Neuron (in vitro differentiated cells): ENCODE results near the gene GPC5.

Source experiments
- H2AFZ ChIP-seq: one replicate; pipeline ENCODE4 v1.6.1; 2013; ENCODE audit warnings: low read depth, mild to moderate bottlenecking, inconsistent platforms, low read length, moderate library complexity
- H3K27me3 ChIP-seq: one replicate; pipeline ENCODE4 v1.6.1; 2013; ENCODE audit warnings: low read length; ENCODE audit not compliant: insufficient read depth
- H3K36me3 ChIP-seq: one replicate; pipeline ENCODE4 v1.6.1; 2013; ENCODE audit warnings: low read length; ENCODE audit not compliant: insufficient read depth
- H3K4me1 ChIP-seq: one replicate; pipeline ENCODE4 v1.6.1; 2013; ENCODE audit warnings: low read length; ENCODE audit not compliant: insufficient read depth
- H3K4me3 ChIP-seq: 2 replicates; pipeline ENCODE4 v1.5.1; 2013; ENCODE audit warnings: mild to moderate bottlenecking, low read length, moderate library complexity
- H3K9me3 ChIP-seq: one replicate; pipeline ENCODE4 v1.6.1; 2013; ENCODE audit warnings: low read length

The GPC5 gene

DNA sequence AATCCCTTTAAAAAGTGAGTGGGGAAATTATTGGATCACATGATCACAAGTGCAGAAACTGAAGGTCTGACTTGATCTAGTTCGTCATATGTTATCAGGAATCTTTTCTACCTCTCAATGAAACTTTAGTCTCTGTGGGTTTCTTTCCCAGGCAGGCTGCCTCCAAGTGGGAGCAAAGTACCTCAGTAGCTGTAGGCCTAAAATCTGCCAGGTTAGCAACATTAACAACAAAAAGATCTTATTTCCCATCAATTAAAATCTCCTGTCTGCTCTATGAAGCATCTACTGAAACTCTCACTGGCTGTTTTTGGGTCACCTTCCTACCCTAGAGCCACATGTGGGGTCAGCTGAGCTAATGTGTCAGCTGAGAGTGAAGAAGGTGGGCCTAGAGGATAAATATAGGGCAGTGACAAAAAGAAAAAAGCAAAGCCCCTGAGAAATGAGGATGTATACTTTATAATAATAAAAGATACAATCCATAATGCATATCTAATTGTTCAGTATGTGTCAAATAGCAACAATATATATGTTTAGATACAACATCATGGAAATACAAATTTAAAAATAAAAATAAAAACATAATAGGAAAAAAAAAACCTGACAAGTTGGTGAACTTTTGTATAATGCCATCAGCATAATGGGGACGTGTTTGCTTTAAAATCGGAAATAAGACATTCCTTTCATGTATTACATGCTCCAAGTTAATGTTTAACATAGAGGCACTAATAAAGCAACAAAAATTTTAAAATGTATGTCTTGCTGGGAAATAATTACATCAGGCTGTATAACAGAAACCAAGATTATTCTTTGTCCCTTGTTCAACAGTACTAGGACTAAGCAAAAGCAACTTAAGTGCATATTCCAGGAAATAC lies 141.1 kb downstream of the GPC5 start:
- Histone ChIP-seq H3K36me3 (no peaks in the 10 kb centered on the region), H3K9me3 (no peaks in the 10 kb centered on the region), H3K4me3 (no peak overlapping the region), H3K4me1 (peaks cover 6% of the 10 kb centered on the region), H2AFZ (no peak overlapping the region), H3K27me3 (no peaks in the 10 kb centered on the region)

DNA sequence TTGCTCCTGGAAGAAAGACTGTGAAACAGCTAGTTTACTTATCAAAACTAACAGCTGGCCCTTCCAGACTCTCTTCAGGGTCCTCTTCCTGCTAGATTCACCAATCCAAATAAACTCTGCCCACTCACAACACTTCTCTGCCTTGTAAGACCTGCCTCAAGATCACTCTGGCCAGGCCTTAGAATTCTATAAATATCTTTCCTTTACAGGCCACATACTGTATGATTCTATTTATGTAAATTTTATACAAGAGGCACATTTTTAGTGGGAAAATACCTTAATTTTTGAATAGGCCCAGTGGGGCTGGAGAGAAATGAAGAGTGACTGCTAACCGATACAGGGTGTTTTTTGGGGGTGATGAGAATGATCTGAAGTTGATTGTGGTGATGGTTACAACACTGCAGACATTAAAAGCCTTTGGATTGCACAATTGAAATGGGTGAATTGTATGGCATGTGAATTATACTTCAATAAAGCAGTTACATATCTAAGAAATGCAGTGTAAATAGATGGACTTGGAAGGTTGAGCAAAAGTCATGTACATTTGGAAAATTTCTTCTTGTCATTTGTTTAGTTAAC lies 141.8 kb downstream of the GPC5 start:
- Histone ChIP-seq H3K4me3 (no peak overlapping the region), H3K27me3 (no peaks in the 10 kb centered on the region), H3K9me3 (no peaks in the 10 kb centered on the region), H3K4me1 (peaks cover 6% of the 10 kb centered on the region), H3K36me3 (no peaks in the 10 kb centered on the region), H2AFZ (no peak overlapping the region)

DNA sequence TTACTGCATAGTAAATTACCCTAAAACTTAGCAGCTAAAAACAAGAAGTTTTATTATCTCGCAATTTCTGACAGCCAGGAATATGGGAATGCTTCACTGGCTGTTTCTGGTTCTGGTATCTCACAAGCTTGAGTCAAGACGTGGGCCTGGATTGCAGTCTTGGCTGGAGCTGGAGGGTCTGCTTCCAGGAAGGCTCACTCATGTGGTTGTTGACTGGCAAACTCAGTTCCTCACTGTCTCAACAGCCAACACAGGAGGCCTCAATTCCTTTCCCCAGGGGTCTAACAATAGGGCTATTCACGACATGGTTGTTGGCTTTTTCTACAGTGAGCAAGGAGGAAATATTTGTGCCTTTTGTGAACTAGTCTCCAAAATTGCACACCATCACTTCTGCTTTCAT lies 146.3 kb downstream of the GPC5 start:
- Histone ChIP-seq H3K4me1 (peaks cover 6% of the 10 kb centered on the region), H3K9me3 (no peaks in the 10 kb centered on the region), H3K4me3 (peak overlapping the region; percentile 32), H3K27me3 (no peaks in the 10 kb centered on the region), H2AFZ (peak overlapping the region; percentile 86), H3K36me3 (no peaks in the 10 kb centered on the region)

DNA sequence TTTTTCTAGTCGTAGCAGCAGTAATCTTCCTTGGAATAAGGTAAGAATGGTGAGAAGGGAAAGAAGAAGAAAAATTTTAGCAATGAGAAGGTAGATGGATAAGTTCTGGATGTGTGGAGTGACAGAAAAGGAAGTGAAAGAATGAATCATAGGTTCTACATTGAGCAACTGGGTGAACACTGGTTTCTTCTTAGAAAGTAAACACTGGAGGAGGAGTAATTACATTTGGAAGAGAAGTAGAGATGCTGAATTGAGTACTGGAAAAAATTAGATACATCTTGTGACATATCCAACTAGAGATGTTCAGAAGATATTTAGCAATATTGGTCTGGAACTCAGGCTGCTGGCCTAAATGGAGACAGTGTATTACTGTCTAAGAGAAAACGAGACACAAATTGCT lies 148.5 kb downstream of the GPC5 start:
- H3K4me3 ChIP-seq, result no peak overlapping the region
- peaks cover 6% of the 10 kb centered on the region for H3K4me1 ChIP-seq
- H3K27me3 ChIP-seq, result no peaks in the 10 kb centered on the region
- H3K9me3 ChIP-seq, result no peaks in the 10 kb centered on the region
- H2AFZ ChIP-seq, result no peak overlapping the region
- no peaks in the 10 kb centered on the region for H3K36me3 ChIP-seq

DNA sequence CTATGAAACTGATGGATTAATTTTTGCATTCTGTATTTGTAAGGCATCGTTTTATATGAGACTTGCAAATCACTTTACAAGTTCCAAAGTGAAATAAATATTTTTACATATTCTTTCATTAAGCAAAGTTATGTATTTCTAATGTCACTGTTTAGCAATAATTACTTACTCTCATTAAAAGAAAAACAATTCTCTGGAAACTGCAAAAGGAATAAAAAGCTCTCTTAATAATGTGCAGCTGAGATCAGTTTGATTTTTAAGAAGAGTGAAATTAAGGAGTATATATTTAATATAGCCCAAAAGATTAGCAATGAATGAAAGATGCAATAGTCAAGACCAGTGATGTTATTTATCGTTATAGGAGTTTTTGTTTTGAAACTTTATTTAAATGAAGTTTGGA lies 155.2 kb downstream of the GPC5 start:
- no peaks in the 10 kb centered on the region for H3K36me3 ChIP-seq
- H2AFZ ChIP-seq, result no peak overlapping the region
- H3K4me3 ChIP-seq, result no peak overlapping the region
- no peaks in the 10 kb centered on the region for H3K4me1 ChIP-seq
- no peaks in the 10 kb centered on the region for H3K9me3 ChIP-seq
- H3K27me3 ChIP-seq, result no peaks in the 10 kb centered on the region

DNA sequence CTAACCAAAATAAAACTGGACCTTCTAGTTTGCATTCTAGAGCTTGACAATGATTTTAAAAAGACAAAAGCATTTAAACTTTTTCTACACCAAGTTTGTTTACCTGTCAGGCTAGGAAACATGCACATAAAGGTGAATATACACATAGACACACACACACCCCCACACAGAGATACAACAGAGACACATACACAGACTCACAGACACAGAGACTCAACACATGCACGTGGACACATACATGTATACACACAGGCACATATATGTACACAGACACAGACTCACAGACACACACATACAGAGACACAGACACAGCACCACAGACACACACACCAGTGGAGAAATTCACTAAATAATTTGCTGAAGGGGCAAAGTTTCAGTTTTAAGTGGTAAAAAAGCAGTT lies 155.7 kb downstream of the GPC5 start:
- no peak overlapping the region for H2AFZ ChIP-seq
- H3K27me3 ChIP-seq, result no peaks in the 10 kb centered on the region
- H3K36me3 ChIP-seq, result no peaks in the 10 kb centered on the region
- H3K9me3 ChIP-seq, result no peaks in the 10 kb centered on the region
- H3K4me1 ChIP-seq, result no peaks in the 10 kb centered on the region
- H3K4me3 ChIP-seq, result no peak overlapping the region

DNA sequence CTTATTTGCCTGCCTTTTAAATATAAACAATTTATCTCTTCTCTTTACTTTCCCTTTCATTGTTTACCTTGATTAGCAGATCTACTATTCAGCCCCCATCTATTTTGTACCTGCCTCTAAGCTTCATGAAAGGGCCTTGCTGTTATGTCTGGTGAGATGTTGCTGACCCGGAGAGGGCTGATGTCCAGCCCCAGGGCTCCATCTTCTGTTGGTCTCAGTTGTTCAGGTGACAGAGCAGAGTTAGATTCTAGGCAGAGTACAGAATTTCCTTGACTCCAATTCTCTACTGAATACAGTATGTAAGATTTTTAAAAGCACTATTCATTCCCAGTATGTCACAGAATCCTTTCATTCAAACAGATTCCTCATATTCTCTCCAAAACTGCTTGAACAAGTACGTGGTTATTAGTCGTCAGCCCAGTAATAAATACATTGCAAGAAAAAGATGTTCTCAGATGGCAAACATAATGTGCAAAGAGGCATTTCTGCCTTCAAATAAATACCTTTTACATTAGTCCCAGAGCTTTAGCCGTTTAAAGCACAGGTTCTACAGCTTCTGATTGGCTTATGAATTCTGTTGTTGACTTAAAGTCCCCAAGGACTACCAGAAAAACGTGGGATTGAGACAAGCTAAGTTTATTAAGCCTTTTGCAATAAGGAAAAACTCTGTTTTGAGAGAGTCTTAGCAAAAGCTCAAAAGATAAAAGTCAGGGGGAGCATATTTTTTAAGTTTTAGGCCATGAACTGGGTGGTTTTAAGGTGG lies 159.1 kb downstream of the GPC5 start:
- no peaks in the 10 kb centered on the region for H3K4me1 ChIP-seq
- H3K27me3 ChIP-seq, result no peaks in the 10 kb centered on the region
- H3K9me3 ChIP-seq, result no peaks in the 10 kb centered on the region
- H3K4me3 ChIP-seq, result no peak overlapping the region
- no peaks in the 10 kb centered on the region for H3K36me3 ChIP-seq
- no peak overlapping the region for H2AFZ ChIP-seq

DNA sequence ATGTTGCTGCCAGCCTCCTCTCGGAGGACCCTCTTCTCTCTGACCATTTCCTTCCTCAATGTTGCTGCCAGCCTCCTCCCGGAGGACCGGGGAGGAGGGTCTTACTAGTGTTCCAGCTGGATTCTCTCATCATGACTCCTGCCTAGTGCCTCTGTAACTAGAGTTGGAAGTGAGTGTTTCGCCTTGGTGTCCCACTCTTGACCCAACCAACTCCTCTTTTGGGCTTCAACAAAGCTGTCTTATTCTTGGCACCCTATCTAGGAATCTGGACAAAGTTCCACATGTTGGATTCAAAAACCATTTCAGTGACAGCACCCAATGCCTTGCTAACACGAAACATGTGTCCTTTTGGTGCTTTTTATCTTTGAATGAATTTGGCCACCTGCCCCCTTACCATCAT lies 165.4 kb downstream of the GPC5 start:
- Histone ChIP-seq H3K4me3 (no peak overlapping the region), H3K4me1 (no peaks in the 10 kb centered on the region)

DNA sequence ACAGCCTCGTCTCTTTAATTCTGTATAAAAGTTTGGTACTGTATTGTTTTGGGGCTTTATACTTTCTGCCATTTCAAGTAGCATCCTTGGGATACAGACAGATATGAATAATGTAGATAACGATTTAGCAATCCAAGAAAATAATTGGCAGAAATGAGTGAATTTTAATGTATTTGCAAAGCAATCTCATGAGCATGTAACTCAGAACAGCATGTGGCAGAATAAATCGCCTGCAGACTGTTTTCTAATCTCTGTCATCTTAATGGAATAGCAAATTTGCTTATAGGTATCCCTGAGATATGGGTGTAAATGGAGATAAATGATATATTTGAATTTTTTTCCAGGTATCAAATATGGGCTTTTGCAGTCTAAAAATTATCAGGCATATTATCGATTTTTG lies 166.0 kb downstream of the GPC5 start:
- Histone ChIP-seq H3K4me3 (no peak overlapping the region), H3K27me3 (no peaks in the 10 kb centered on the region), H3K36me3 (no peaks in the 10 kb centered on the region), H3K4me1 (no peaks in the 10 kb centered on the region), H3K9me3 (no peaks in the 10 kb centered on the region), H2AFZ (no peak overlapping the region)

More for the DNA sequence above, 165.4 kb downstream of the GPC5 start:
- H2AFZ ChIP-seq, result no peak overlapping the region
- H3K36me3 ChIP-seq, result no peaks in the 10 kb centered on the region
- no peaks in the 10 kb centered on the region for H3K27me3 ChIP-seq
- no peaks in the 10 kb centered on the region for H3K9me3 ChIP-seq

DNA sequence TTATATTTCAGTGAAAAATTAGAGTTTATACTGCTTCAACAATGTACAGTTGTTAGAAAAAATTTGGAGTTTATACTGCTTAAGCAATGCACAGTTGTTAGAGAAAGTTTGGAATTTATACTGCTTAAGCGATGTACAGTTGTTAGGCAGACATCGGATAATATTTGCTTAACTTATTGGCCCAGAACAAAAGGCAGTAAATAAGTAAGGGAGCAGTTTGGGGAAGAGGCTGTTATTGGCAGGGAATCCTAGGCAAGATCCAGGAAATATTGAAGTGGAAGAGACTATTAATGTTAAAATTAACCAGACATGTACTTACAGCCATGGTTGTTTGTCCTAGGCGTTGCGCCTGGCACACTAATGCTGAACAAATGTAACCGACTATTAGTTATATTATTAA lies 166.9 kb downstream of the GPC5 start:
- no peak overlapping the region for H3K4me3 ChIP-seq
- no peaks in the 10 kb centered on the region for H3K36me3 ChIP-seq
- no peak overlapping the region for H2AFZ ChIP-seq
- H3K4me1 ChIP-seq, result no peaks in the 10 kb centered on the region
- H3K27me3 ChIP-seq, result no peaks in the 10 kb centered on the region
- H3K9me3 ChIP-seq, result no peaks in the 10 kb centered on the region

DNA sequence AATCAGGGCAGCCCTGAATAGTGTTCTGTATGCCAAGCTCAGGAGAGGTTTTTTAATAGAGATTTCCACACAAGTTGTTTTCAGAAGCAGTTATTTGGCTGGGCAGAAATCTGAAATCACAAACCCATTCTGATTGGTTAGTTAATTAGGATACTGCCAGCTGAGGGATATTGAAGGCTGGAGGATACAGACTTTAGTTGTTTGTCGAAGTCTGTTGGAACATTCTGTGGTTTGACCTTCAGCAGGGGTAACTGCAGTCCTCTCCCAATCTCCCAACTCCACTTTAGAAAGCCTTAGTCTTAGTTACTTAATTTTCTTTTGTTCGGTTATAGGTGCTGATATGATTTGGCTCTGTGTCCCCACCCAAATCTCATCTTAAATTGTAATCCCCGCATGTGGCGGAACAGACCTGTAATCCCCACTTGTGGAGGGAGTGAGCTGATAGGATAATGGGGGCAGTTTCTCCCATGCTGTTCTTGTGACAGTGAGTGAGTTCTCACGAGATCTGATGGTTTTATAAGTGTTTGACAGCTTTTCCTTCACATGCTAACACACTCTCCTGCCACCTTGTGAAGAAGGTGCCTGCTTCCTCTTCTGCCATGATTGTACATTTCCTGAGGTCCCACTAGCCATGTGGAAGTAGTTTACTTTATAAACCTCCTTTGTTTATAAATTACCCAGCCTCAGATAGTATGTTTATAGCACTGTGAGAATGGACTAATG lies 169.2 kb downstream of the GPC5 start:
- Histone ChIP-seq H3K4me3 (no peak overlapping the region), H2AFZ (no peak overlapping the region), H3K4me1 (no peaks in the 10 kb centered on the region), H3K36me3 (no peaks in the 10 kb centered on the region), H3K9me3 (no peaks in the 10 kb centered on the region), H3K27me3 (no peaks in the 10 kb centered on the region)

DNA sequence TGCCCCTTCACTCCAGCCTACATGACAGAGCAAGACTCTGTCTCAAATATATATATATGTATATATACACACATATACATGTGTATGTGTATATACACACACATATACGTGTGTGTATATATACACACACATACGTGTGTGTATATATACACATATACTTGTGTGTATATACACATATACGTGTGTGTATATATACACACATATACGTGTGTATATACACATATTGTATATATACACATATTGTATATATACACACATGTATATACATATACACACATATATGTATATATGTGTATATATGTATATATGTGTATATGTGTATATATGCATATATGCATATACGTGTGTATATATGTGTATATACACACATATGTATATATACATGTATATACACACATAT lies 173.3 kb downstream of the GPC5 start:
- H3K27me3 ChIP-seq, result no peaks in the 10 kb centered on the region
- H3K36me3 ChIP-seq, result no peaks in the 10 kb centered on the region
- H3K9me3 ChIP-seq, result no peaks in the 10 kb centered on the region
- no peak overlapping the region for H3K4me3 ChIP-seq
- no peak overlapping the region for H2AFZ ChIP-seq
- H3K4me1 ChIP-seq, result no peaks in the 10 kb centered on the region

DNA sequence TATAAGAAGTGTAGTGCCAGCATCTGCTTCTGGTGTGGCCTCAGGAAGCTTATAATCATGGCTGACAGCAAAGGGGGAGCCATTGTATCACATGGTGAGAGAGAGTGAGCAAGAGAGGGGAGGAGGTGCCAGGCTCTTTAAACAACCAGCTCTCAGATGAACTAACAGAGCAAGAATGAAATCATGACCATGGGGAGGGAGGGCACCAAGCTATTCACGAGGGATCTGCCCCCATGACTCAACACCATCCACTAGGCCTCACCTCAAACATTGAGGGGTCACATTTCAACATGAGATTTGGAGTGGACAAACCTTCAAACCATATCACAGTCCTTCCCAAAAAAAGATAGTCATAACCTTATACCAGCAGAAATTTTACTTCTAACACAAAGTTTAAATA lies 174.0 kb downstream of the GPC5 start:
- no peak overlapping the region for H2AFZ ChIP-seq
- no peaks in the 10 kb centered on the region for H3K27me3 ChIP-seq
- no peaks in the 10 kb centered on the region for H3K36me3 ChIP-seq
- H3K4me3 ChIP-seq, result no peak overlapping the region
- no peaks in the 10 kb centered on the region for H3K4me1 ChIP-seq
- H3K9me3 ChIP-seq, result no peaks in the 10 kb centered on the region
